Esophagus squamous epithelium (tissue), 5 donors: ENCODE results near the gene TMEM245. TPM values are rescaled to one million over a fixed set of nuclear protein-coding genes. Genes with fewer than 3 reads are reported as not detected.
"Not testable (repeated sequence)": the region's sequence is repeated elsewhere in the genome, so short reads cannot be mapped to it uniquely, and the experiment has no call there.

Source experiments
- DNase-seq: peaks from one replicate; lab custom pipeline; 2025; lab: John Stamatoyannopoulos, UW
- H3K27ac ChIP-seq, 4 donors: fragments of 200-600 bp; sonication (generic); one replicate each; pipeline ENCODE4 v1.5.1; 2016 to 2019; ENCODE audit warnings: mild to moderate bottlenecking in 1 of 4
- H3K27me3 ChIP-seq, 4 donors: fragments of 200-600 bp; sonication (generic); 1 replicate in 3 of 4; 2 replicates in 1 of 4; pipeline versions ENCODE4 v1.5.1 to v1.6.0; 2017 to 2021; ENCODE audit warnings: antibody characterized with exemption in 1 of 4
- H3K36me3 ChIP-seq, 3 donors: fragments of 200-600 bp; sonication (generic); one replicate each; pipeline ENCODE4 v1.5.1; 2016 to 2019
- H3K4me1 ChIP-seq, 3 donors: fragments of 200-600 bp; sonication (generic); one replicate each; pipeline ENCODE4 v1.5.1; 2017 to 2019
- H3K4me3 ChIP-seq, 4 donors: fragments of 200-600 bp; sonication (generic); 1 replicate in 3 of 4; 2 replicates in 1 of 4; pipeline ENCODE4 v1.5.1; 2016 to 2019; ENCODE audit warnings: mild to moderate bottlenecking in 2 of 4, moderate library complexity in 1 of 4
- H3K9me3 ChIP-seq, 3 donors: fragments of 200-600 bp; sonication (generic); one replicate each; pipeline ENCODE4 v1.5.1; 2016 to 2019
- CTCF ChIP-seq, 6 experiments: fragments of 450-650 bp in 4 of 6; fragments of 200-600 bp in 2 of 6; sonication (generic) in 2 of 6; IDR thresholded peaks; one replicate each; pipeline ENCODE4 v1.5.1; 2016 to 2019; ENCODE audit warnings: antibody characterized with exemption in 6 of 6, mild to moderate bottlenecking in 4 of 6, moderate library complexity in 4 of 6
- POLR2A ChIP-seq, 4 donors: fragments of 450-650 bp; IDR thresholded peaks; one replicate each; pipeline ENCODE4 v1.6.1; 2017; ENCODE audit warnings: antibody characterized with exemption in 4 of 4, mild to moderate bottlenecking in 4 of 4, moderate library complexity in 3 of 4
- WGBS, 2 donors: methylation state at CpG; one replicate each; pipeline ENCODE4 v1.1.5; 2018; 5-methylcytosine and 5-hydroxymethylcytosine counted together
- intact Hi-C: fragments of 100-400 bp; cut with DNase I; formaldehyde crosslinking; loops from one replicate; pipeline ENCODE4 v1.15.0; 2022
- total RNA-seq, 4 donors: library from RNA; depleted of rRNA; stranded (reverse); fragments of >200 nt; gene quantifications; one replicate each; pipeline ENCODE4 v1.1.0, GENCODE V29; 2016
- donor health status: DM: yes; HTN: yes; CAD: no.

The TMEM245 gene
- total RNA-seq, 4 donors from 2014 or later, result 12.5 to 45.4 (median 25.9) TPM

- no peak overlapping the region for H3K4me3 ChIP-seq
- no peak for DNase-seq
- no peaks in the 10 kb centered on the region for H3K9me3 ChIP-seq
- H3K27me3 ChIP-seq, result no peaks in the 10 kb centered on the region
- no peak for TF ChIP-seq CTCF (IDR thresholded peaks at IDR 0.05)
- no peak for TF ChIP-seq POLR2A (IDR thresholded peaks at IDR 0.05)
- intact Hi-C loops, result no loop called here
- no peak overlapping the region for H3K27ac ChIP-seq
- peaks cover 0 to 100% (median 13%) of the 10 kb centered on the region in 3 donors for H3K36me3 ChIP-seq
- WGBS, 2 donors, result 82 to 96% methylated on average over 2 of the region's 2 CpGs
- H3K4me1 ChIP-seq, result peaks cover 0 to 3% (median 0%) of the 10 kb centered on the region in 3 donors
Observed at GRCh38 chr9:109064963-109065702, 54.6 kb downstream of the TMEM245 start.

DNA sequence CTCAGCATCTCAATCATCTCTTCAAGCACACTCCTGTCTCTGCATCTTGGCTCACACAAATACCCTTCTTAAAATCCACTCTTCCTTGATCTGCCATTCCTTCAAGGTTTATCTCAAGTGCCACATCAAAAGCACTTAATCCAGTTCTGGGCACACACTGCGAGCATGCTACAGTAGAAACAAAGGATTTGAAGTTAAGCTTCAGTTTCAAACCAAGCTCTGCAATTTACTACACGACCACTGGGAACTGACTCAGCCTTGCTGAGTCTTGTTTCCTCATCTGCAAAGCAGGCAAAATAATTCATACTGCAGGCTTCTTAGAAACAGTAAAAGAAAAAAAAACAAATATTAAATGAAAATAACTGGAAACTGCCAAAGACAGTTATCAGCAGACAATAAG, 56.0 kb downstream of the TMEM245 start:
- no peak for DNase-seq
- Histone ChIP-seq H3K36me3 (peaks cover 0 to 100% (median 21%) of the 10 kb centered on the region in 3 donors), H3K27me3 (no peaks in the 10 kb centered on the region), H3K4me1 (peaks cover 0 to 3% (median 0%) of the 10 kb centered on the region in 3 donors), H3K4me3 (no peak overlapping the region), H3K9me3 (no peaks in the 10 kb centered on the region), H3K27ac (no peak overlapping the region)
- intact Hi-C loops, result no loop called here
- WGBS, 2 donors, result 46% methylated on average over 2 of the region's 2 CpGs
- TF ChIP-seq POLR2A (IDR thresholded peaks at IDR 0.05), result no peak
- TF ChIP-seq CTCF (IDR thresholded peaks at IDR 0.05), result peak in 1 of 6 experiments; percentile 14

DNA sequence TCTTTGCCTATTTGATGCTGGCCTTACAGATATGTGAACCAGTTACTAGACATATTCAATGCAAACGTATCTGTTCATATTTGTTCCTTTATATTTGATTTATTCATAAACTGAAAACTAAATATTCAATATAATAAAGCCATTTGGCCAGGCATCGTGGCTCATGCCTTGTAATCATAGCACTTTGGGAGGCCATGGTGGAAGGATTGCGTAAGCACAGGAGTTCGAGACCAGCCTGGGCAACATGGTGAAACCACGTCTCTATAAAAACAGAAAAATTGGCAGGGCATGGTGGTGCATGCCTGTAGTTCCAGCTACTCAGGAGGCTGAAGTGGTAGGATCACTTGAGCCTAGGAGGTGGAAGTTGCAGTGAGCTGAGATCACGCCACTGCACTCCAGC, 57.2 kb downstream of the TMEM245 start:
- H3K36me3 ChIP-seq, result peaks cover 0 to 100% (median 23%) of the 10 kb centered on the region in 3 donors
- TF ChIP-seq CTCF (IDR thresholded peaks at IDR 0.05) (no peak), POLR2A (IDR thresholded peaks at IDR 0.05) (no peak)
- H3K9me3 ChIP-seq, result no peaks in the 10 kb centered on the region
- intact Hi-C loops, result no loop called here
- WGBS, 2 donors, result 80 to 84% methylated on average over 6 of the region's 6 CpGs
- H3K4me3 ChIP-seq, result no peak overlapping the region
- H3K27me3 ChIP-seq, result no peaks in the 10 kb centered on the region
- no peak for DNase-seq
- H3K27ac ChIP-seq, result no peak overlapping the region
- peaks cover 0 to 3% (median 0%) of the 10 kb centered on the region in 3 donors for H3K4me1 ChIP-seq

DNA sequence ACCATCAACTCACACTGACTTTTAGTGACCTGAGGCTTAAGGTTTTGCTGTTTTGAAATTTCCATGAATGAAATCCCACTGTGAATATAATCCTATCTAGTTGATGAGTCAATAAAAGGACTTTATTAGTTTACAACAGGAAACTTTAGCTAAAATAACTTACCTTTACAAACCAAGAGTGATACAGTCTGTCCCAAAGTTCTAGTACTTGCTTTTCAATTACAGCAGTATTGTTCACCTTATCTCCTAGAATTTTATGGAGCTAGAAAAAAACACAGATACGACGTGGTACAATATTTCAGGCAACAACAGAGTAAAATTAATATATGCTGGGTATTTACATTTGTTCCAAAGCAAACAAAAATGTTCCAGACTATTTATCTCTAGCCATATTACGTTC, 59.6 kb downstream of the TMEM245 start:
- no peak overlapping the region for H3K4me3 ChIP-seq
- H3K9me3 ChIP-seq, result no peaks in the 10 kb centered on the region
- DNase-seq, result no peak
- no peak overlapping the region for H3K27ac ChIP-seq
- H3K4me1 ChIP-seq, result peaks cover 0 to 3% (median 0%) of the 10 kb centered on the region in 3 donors
- 69 to 75% methylated on average over 3 of the region's 3 CpGs for WGBS, 2 donors
- no peak for TF ChIP-seq POLR2A (IDR thresholded peaks at IDR 0.05)
- no peak for TF ChIP-seq CTCF (IDR thresholded peaks at IDR 0.05)
- intact Hi-C loops, result no loop called here
- H3K36me3 ChIP-seq, result peaks cover 0 to 100% (median 28%) of the 10 kb centered on the region in 3 donors
- no peaks in the 10 kb centered on the region for H3K27me3 ChIP-seq

DNA sequence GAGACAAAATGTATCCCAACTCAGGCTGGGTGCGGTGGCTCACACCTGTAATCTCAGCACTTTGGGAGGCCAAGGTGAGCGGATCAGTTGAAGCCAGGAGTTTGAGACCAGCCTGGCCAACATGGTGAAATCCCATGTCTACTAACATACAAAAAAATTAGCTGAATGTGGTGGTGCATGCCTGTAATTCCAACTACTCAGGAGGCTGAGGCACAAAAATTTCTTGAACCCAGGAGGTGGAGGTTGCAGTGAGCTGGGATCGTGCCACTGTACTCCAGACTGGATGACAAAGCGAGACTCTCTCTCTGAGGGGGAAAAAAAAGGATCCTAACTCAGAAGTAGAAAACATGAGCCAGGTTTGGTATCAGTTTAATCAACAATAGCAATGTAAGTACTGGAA, 66.6 kb downstream of the TMEM245 start:
- H3K9me3 ChIP-seq, intact Hi-C loops, H3K27me3 ChIP-seq, H3K4me1 ChIP-seq, H3K4me3 ChIP-seq, DNase-seq, H3K27ac ChIP-seq: not testable (repeated sequence)
- H3K36me3 ChIP-seq, result peaks cover 0 to 100% (median 36%) of the 10 kb centered on the region in 3 donors
- WGBS, 2 donors, result 98% methylated on average over 4 of the region's 4 CpGs
